KMS-11 (cell line): ENCODE results near the gene STX8.

Source experiments
- H2AFZ ChIP-seq: fragments of 200-600 bp; sonication (generic); 2 replicates; pipeline ENCODE4 v1.6.1; 2016; ENCODE audit warnings: antibody characterized with exemption, mixed run types, low read depth
- H3K27ac ChIP-seq: fragments of 200-600 bp; sonication (generic); 2 replicates; pipeline ENCODE4 v1.6.1; 2016; ENCODE audit warnings: mild to moderate bottlenecking, mixed run types
- H3K27me3 ChIP-seq: fragments of 200-600 bp; sonication (generic); 2 replicates; pipeline ENCODE4 v1.6.1; 2017; ENCODE audit warnings: mild to moderate bottlenecking, low read depth, mixed run types, moderate library complexity; ENCODE audit not compliant: insufficient read depth
- H3K36me3 ChIP-seq: fragments of 200-600 bp; sonication (generic); 2 replicates; pipeline ENCODE4 v1.6.1; 2017; ENCODE audit warnings: mild to moderate bottlenecking, mixed run types; ENCODE audit not compliant: insufficient read depth
- H3K4me1 ChIP-seq: fragments of 200-600 bp; sonication (generic); 2 replicates; pipeline ENCODE4 v1.6.1; 2016; ENCODE audit warnings: mild to moderate bottlenecking, low read depth, mixed run types; ENCODE audit not compliant: poor library complexity, severe bottlenecking
- H3K4me2 ChIP-seq: fragments of 200-600 bp; sonication (generic); 2 replicates; pipeline ENCODE4 v1.7.0; 2016; ENCODE audit warnings: mild to moderate bottlenecking, mixed run types
- H3K4me3 ChIP-seq: fragments of 200-600 bp; sonication (generic); IDR thresholded peaks from 2 replicates; pipeline ENCODE4 v1.6.1; 2017; ENCODE audit warnings: low read depth, low read length, mixed read lengths; ENCODE audit not compliant: insufficient read depth
- H3K79me2 ChIP-seq: fragments of 200-600 bp; sonication (generic); 2 replicates; pipeline ENCODE4 v1.6.1; 2016; ENCODE audit warnings: low read depth, mixed run types; ENCODE audit not compliant: insufficient read depth
- H3K9ac ChIP-seq: fragments of 200-600 bp; sonication (generic); 2 replicates; pipeline ENCODE4 v1.6.1; 2016; ENCODE audit warnings: mild to moderate bottlenecking, mixed run types
- H4K20me1 ChIP-seq: fragments of 200-600 bp; sonication (generic); 2 replicates; pipeline ENCODE4 v1.6.1; 2016; ENCODE audit warnings: mild to moderate bottlenecking, mixed run types; ENCODE audit not compliant: insufficient read depth
- TF ChIP-seq, protein P1 (sequence below): fragments of 200-600 bp; sonication (generic); conservative IDR thresholded peaks from 2 replicates; pipeline ENCODE4 v1.6.1; 2017; ENCODE audit warnings: low read depth, mild to moderate bottlenecking, antibody characterized with exemption, low read length, moderate library complexity, mixed read lengths

Gene STX8

DNA sequence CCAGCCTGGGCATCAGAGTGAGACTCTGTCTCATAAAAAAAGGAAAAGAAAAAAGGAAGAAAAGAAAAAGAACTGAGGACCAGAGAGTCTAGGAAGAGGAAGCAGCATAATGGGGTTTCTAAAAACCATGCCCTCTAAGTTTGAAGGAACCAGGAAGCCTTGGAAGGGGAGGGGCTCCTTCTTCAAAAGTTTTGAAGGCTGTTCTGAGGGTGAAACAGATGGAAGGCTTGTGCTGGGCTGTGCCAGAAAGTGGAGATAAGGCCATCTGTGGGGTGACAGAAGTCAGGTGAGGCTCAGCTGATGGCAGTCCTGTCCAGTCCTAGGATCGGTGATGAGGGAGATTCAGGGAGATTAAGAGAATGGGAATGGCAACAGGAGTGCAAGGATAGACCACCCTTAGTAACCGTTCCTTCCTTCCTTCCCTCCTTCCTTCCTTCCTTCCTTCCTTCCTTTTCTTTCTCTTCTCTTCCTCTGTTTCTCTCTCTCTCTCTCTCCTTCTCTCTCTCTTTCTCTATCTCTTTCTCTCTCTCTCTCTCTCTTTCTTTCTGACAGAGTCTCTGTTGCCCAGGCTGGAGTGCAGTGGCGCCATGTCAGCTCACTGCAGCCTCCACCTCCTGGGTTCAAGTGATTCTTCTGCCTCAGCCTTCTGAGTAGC is 371.7 kb downstream of the STX8 start:
- H2AFZ ChIP-seq: no peak overlapping the region
- H3K27me3 ChIP-seq: no peaks in the 10 kb centered on the region
- no peak overlapping the region for H3K4me3 ChIP-seq
- H3K27ac ChIP-seq: no peak overlapping the region
- no peaks in the 10 kb centered on the region for H3K79me2 ChIP-seq
- H3K9ac ChIP-seq: no peak overlapping the region
- no peaks in the 10 kb centered on the region for H3K36me3 ChIP-seq
- H4K20me1 ChIP-seq: no peaks in the 10 kb centered on the region
- TF ChIP-seq, protein P1, sequence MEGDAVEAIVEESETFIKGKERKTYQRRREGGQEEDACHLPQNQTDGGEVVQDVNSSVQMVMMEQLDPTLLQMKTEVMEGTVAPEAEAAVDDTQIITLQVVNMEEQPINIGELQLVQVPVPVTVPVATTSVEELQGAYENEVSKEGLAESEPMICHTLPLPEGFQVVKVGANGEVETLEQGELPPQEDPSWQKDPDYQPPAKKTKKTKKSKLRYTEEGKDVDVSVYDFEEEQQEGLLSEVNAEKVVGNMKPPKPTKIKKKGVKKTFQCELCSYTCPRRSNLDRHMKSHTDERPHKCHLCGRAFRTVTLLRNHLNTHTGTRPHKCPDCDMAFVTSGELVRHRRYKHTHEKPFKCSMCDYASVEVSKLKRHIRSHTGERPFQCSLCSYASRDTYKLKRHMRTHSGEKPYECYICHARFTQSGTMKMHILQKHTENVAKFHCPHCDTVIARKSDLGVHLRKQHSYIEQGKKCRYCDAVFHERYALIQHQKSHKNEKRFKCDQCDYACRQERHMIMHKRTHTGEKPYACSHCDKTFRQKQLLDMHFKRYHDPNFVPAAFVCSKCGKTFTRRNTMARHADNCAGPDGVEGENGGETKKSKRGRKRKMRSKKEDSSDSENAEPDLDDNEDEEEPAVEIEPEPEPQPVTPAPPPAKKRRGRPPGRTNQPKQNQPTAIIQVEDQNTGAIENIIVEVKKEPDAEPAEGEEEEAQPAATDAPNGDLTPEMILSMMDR: no peak
- no peak overlapping the region for H3K4me2 ChIP-seq
- no peaks in the 10 kb centered on the region for H3K4me1 ChIP-seq

DNA sequence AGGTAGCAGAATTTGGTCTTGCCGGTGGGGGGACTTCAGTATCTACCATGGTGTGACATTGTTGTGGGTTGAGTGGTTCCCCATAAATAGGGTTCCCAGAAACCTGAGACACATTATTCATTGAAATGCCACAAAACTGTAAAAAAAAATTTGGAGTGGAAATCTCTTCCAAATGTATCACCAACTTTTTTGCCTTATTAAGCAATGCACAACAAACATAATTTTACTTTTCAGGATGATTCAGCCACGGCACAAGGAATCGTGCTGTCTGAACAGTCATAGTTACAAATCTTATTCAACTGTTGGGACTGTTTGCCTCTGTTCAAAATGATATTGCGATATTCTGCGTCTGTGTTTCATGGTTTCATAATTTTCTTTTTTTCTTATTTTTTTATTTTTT is 373.1 kb downstream of the STX8 start:
- Histone ChIP-seq H3K79me2 (no peaks in the 10 kb centered on the region), H2AFZ (no peak overlapping the region), H3K4me1 (no peaks in the 10 kb centered on the region), H3K4me3 (no peak overlapping the region), H3K4me2 (no peak overlapping the region), H3K36me3 (no peaks in the 10 kb centered on the region), H3K27me3 (no peaks in the 10 kb centered on the region), H3K9ac (no peak overlapping the region), H3K27ac (no peak overlapping the region), H4K20me1 (no peaks in the 10 kb centered on the region)
- TF ChIP-seq, protein P1: no peak

DNA sequence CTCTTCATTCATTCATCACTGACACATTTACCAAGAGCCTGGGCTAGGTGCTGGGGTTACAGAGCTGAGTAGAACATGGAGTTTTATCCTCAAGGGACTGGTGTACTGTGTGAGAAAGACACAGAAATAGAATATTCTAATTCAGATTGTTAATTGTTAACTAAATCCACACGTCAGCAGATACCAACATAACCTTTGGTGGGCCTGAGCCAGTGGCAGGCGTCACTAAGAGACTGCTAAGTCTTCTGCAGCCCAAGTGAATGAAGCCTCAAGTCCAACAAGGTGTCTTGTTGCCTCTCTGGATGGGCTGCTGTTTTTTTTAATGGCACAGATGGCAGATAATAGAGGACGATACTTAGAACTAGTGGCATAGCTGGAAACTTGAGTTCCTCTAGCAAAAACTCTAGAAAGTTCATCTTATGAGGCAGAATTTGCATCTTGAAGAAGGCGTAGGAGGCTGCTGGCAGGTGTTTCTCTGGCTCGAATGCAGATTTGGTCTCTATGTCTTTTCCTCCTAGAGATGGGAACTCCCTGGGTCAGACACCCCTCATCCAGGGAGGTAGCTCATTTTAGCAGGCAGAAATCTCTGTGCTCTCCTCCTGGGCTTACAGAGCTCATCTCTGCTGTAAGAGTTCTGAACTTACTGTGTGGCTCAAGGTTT is 374.8 kb downstream of the STX8 start:
- H3K4me3 ChIP-seq: no peak overlapping the region
- H3K4me2 ChIP-seq: no peak overlapping the region
- no peaks in the 10 kb centered on the region for H3K79me2 ChIP-seq
- H3K27ac ChIP-seq: no peak overlapping the region
- H3K36me3 ChIP-seq: no peaks in the 10 kb centered on the region
- H2AFZ ChIP-seq: no peak overlapping the region
- no peaks in the 10 kb centered on the region for H4K20me1 ChIP-seq
- H3K4me1 ChIP-seq: no peaks in the 10 kb centered on the region
- no peak overlapping the region for H3K9ac ChIP-seq
- TF ChIP-seq, protein P1: no peak
- no peaks in the 10 kb centered on the region for H3K27me3 ChIP-seq
